Measurements from ENCODE around the gene TLE2.

TLE2 gene

GRCh38 chr19:3046698-3047495 is 17.8 kb upstream of the TLE2 start:
- no peak overlapping the region for H2BK12ac ChIP-seq (ENCODE audit: low read length in 2 of 2)
- peaks cover 0 to 4% of the 10 kb centered on the region in 2 experiments for H3K27me3 ChIP-seq (ENCODE audit: control insufficient read depth in 1 of 2, insufficient read depth in 1 of 2, low read length in 2 of 2)
- no peak overlapping the region for H2BK5ac ChIP-seq (ENCODE audit: low read depth, low read length, poor library complexity, severe bottlenecking)
- peak overlapping the region; percentile 78 for H2BK15ac ChIP-seq (ENCODE audit: low read depth, poor library complexity, severe bottlenecking)
- no peak overlapping the region for H2AK5ac ChIP-seq (ENCODE audit: low read length, severe bottlenecking)
- no peak overlapping the region for H3K9ac ChIP-seq (ENCODE audit: low read length)
- H3K4ac ChIP-seq (ENCODE audit: low read depth in 1 of 2, low read length in 2 of 2), result no peak overlapping the region
- no peak overlapping the region for H4K8ac ChIP-seq (ENCODE audit: low read length)
- H3K14ac ChIP-seq (ENCODE audit: low read length in 2 of 2), result no peak overlapping the region
- peak overlapping the region; percentile 26 to 70 for H3K4me3 ChIP-seq (ENCODE audit: insufficient read depth in 1 of 2, low read depth in 1 of 2, low read length in 2 of 2)
- no peaks in the 10 kb centered on the region for H3K36me3 ChIP-seq (ENCODE audit: control insufficient read depth in 1 of 2, insufficient read depth in 2 of 2, low read depth in 1 of 2, low read length in 2 of 2)
- no peak overlapping the region for H2AFZ ChIP-seq (ENCODE audit: low read depth, low read length)
- no peak overlapping the region for H3K27ac ChIP-seq (ENCODE audit: low read length, poor library complexity, severe bottlenecking)
- WGBS, result under 1% methylated on average over 29 of the region's 47 CpGs
- H3K4me1 ChIP-seq (ENCODE audit: control insufficient read depth, insufficient read depth, low read depth, low read length), result peaks cover 7% of the 10 kb centered on the region
- DNase-seq, result no peak
- peak overlapping the region; percentile 81 for H3K4me2 ChIP-seq (ENCODE audit: low read length, poor library complexity, severe bottlenecking)
- H4K91ac ChIP-seq (ENCODE audit: low read length), result no peak overlapping the region
- peak overlapping the region; percentile 93 for H2BK120ac ChIP-seq (ENCODE audit: low read depth, low read length)
- H3K79me1 ChIP-seq (replicated peaks; ENCODE audit: low read length, poor library complexity, severe bottlenecking), result no peaks in the 10 kb centered on the region
- H3K23ac ChIP-seq (ENCODE audit: low read length in 2 of 2), result no peak overlapping the region
- H3K18ac ChIP-seq (ENCODE audit: low read depth in 1 of 2, low read length in 2 of 2), result no peak overlapping the region
- no peaks in the 10 kb centered on the region for H3K9me3 ChIP-seq (ENCODE audit: control insufficient read depth, low read length)

DNA sequence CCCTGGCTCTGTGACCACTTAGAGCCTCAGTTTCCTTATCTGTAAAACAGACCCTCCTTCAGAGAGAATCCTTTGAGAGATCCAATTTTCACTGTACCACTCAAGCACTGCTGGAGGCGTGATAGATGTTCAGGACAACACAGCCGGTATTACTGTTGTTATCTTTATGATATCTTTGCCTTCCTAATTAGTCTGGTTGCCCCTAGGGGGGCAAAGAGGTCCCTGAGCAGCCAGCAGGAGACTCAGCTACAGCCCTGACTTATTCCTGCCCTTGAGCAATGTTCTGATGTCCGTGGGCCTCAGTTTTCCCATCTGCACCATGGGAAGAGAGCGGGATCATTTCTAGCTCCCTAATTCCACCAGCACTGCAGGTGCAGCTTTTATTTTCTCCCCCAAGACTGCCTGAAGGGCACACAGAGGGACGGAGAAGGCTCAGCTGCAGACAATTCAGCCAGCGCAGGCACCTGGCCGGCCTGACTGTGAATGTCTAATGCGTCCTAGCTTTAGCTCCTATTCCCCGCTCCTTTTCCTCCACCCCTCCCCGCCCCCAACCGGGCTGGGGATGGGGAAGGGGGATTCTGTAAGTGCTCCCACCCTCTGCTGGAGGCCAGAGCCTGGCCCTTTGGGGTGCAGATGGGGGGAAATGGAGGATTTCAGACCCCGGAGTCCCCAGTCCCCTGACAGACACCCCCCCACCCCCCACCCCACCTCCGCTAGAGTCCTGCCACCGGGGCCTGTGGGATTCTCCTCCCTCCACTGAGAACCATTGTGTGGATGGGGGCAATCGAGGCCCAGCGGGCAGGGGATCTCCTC is 17.0 kb upstream of the TLE2 start:
- Histone ChIP-seq H2AFZ (ENCODE audit: low read depth, low read length) (no peak overlapping the region), H3K27me3 (ENCODE audit: control insufficient read depth in 1 of 2, insufficient read depth in 1 of 2, low read length in 2 of 2) (peaks cover 2 to 5% of the 10 kb centered on the region in 2 experiments), H3K14ac (ENCODE audit: low read length in 2 of 2) (no peak overlapping the region), H3K4me3 (ENCODE audit: insufficient read depth in 1 of 2, low read depth in 1 of 2, low read length in 2 of 2) (no peak overlapping the region), H3K79me1 (replicated peaks; ENCODE audit: low read length, poor library complexity, severe bottlenecking) (no peaks in the 10 kb centered on the region), H3K36me3 (ENCODE audit: control insufficient read depth in 1 of 2, insufficient read depth in 2 of 2, low read depth in 1 of 2, low read length in 2 of 2) (no peaks in the 10 kb centered on the region), H3K23ac (ENCODE audit: low read length in 2 of 2) (no peak overlapping the region), H3K4ac (ENCODE audit: low read depth in 1 of 2, low read length in 2 of 2) (no peak overlapping the region), H2AK5ac (ENCODE audit: low read length, severe bottlenecking) (no peak overlapping the region), H3K4me1 (ENCODE audit: control insufficient read depth, insufficient read depth, low read depth, low read length) (peaks cover 12% of the 10 kb centered on the region), H4K91ac (ENCODE audit: low read length) (no peak overlapping the region), H3K18ac (ENCODE audit: low read depth in 1 of 2, low read length in 2 of 2) (no peak overlapping the region), H2BK120ac (ENCODE audit: low read depth, low read length) (no peak overlapping the region), H2BK12ac (ENCODE audit: low read length in 2 of 2) (no peak overlapping the region), H3K9ac (ENCODE audit: low read length) (no peak overlapping the region), H4K8ac (ENCODE audit: low read length) (no peak overlapping the region), H2BK5ac (ENCODE audit: low read depth, low read length, poor library complexity, severe bottlenecking) (no peak overlapping the region), H2BK15ac (ENCODE audit: low read depth, poor library complexity, severe bottlenecking) (no peak overlapping the region), H3K9me3 (ENCODE audit: control insufficient read depth, low read length) (no peaks in the 10 kb centered on the region), H3K27ac (ENCODE audit: low read length, poor library complexity, severe bottlenecking) (no peak overlapping the region), H3K4me2 (ENCODE audit: low read length, poor library complexity, severe bottlenecking) (no peak overlapping the region)
- no peak for DNase-seq
- WGBS, result 19% methylated on average over 7 of the region's 16 CpGs

- Histone ChIP-seq H2AK5ac (ENCODE audit: low read length, severe bottlenecking) (no peak overlapping the region), H3K9ac (ENCODE audit: low read length) (no peak overlapping the region), H2BK120ac (ENCODE audit: low read depth, low read length) (no peak overlapping the region), H3K4ac (ENCODE audit: low read depth in 1 of 2, low read length in 2 of 2) (no peak overlapping the region), H3K27me3 (ENCODE audit: control insufficient read depth in 1 of 2, insufficient read depth in 1 of 2, low read length in 2 of 2) (peaks cover 0 to 5% of the 10 kb centered on the region in 2 experiments), H3K4me2 (ENCODE audit: low read length, poor library complexity, severe bottlenecking) (no peak overlapping the region), H3K79me1 (replicated peaks; ENCODE audit: low read length, poor library complexity, severe bottlenecking) (no peaks in the 10 kb centered on the region), H3K9me3 (ENCODE audit: control insufficient read depth, low read length) (no peaks in the 10 kb centered on the region), H3K4me1 (ENCODE audit: control insufficient read depth, insufficient read depth, low read depth, low read length) (peaks cover 12% of the 10 kb centered on the region), H2BK12ac (ENCODE audit: low read length in 2 of 2) (peak overlapping the region in 1 of 2 experiments; percentile 84), H4K8ac (ENCODE audit: low read length) (no peak overlapping the region), H3K36me3 (ENCODE audit: control insufficient read depth in 1 of 2, insufficient read depth in 2 of 2, low read depth in 1 of 2, low read length in 2 of 2) (no peaks in the 10 kb centered on the region), H2AFZ (ENCODE audit: low read depth, low read length) (no peak overlapping the region), H3K23ac (ENCODE audit: low read length in 2 of 2) (no peak overlapping the region), H2BK15ac (ENCODE audit: low read depth, poor library complexity, severe bottlenecking) (no peak overlapping the region), H3K14ac (ENCODE audit: low read length in 2 of 2) (no peak overlapping the region), H3K27ac (ENCODE audit: low read length, poor library complexity, severe bottlenecking) (no peak overlapping the region), H4K91ac (ENCODE audit: low read length) (peak overlapping the region; percentile 62), H2BK5ac (ENCODE audit: low read depth, low read length, poor library complexity, severe bottlenecking) (no peak overlapping the region), H3K18ac (ENCODE audit: low read depth in 1 of 2, low read length in 2 of 2) (no peak overlapping the region), H3K4me3 (ENCODE audit: insufficient read depth in 1 of 2, low read depth in 1 of 2, low read length in 2 of 2) (no peak overlapping the region)
- DNase-seq, result no peak
- 89% methylated on average over 6 of the region's 6 CpGs for WGBS
Measured at GRCh38 chr19:3045191-3045590, 16.1 kb upstream of the TLE2 start.

DNA sequence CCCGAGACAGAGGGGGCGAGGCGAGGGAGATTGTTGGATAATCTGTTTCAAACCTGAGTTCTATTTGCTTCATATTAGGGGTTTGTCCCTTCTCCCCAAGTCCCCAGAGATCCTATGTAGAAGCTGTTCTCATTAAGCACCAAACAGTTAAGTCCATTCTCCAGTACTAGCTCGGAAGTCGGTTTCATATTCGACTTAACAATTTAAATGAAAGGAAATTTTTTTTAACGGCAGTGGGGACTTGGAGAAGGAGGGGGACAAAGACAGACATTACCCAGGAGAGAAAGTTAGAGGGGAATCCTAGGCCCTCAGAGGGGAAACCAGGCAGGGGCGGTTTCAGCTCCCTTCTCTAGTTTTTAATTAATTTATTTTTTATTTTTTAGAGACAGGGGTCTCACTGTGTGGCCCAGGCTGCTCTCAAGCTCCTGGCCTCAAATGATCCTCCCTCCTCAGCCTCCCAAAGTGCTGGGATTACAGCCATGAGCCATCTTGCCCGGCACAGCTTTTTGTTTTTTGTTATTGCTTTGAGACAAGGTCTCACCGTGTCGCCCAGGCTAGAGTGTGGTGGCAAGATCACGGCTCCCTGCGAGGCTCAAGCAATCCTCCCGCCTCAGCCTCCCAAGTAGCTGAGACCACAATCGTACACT is 13.7 kb upstream of the TLE2 start:
- H3K36me3 ChIP-seq (ENCODE audit: control insufficient read depth in 1 of 2, insufficient read depth in 2 of 2, low read depth in 1 of 2, low read length in 2 of 2), result no peaks in the 10 kb centered on the region
- H4K91ac ChIP-seq (ENCODE audit: low read length), result no peak overlapping the region
- no peaks in the 10 kb centered on the region for H3K9me3 ChIP-seq (ENCODE audit: control insufficient read depth, low read length)
- H3K18ac ChIP-seq (ENCODE audit: low read depth in 1 of 2, low read length in 2 of 2), result no peak overlapping the region
- H2BK5ac ChIP-seq (ENCODE audit: low read depth, low read length, poor library complexity, severe bottlenecking), result no peak overlapping the region
- no peak overlapping the region for H2BK15ac ChIP-seq (ENCODE audit: low read depth, poor library complexity, severe bottlenecking)
- 67% methylated on average over 14 of the region's 15 CpGs for WGBS
- no peak overlapping the region for H3K23ac ChIP-seq (ENCODE audit: low read length in 2 of 2)
- no peak overlapping the region for H3K27ac ChIP-seq (ENCODE audit: low read length, poor library complexity, severe bottlenecking)
- peaks cover 0 to 5% of the 10 kb centered on the region in 2 experiments for H3K27me3 ChIP-seq (ENCODE audit: control insufficient read depth in 1 of 2, insufficient read depth in 1 of 2, low read length in 2 of 2)
- no peak overlapping the region for H3K14ac ChIP-seq (ENCODE audit: low read length in 2 of 2)
- no peak overlapping the region for H2AK5ac ChIP-seq (ENCODE audit: low read length, severe bottlenecking)
- H2BK12ac ChIP-seq (ENCODE audit: low read length in 2 of 2), result no peak overlapping the region
- H3K4me2 ChIP-seq (ENCODE audit: low read length, poor library complexity, severe bottlenecking), result no peak overlapping the region
- no peak overlapping the region for H2AFZ ChIP-seq (ENCODE audit: low read depth, low read length)
- no peak overlapping the region for H3K4ac ChIP-seq (ENCODE audit: low read depth in 1 of 2, low read length in 2 of 2)
- H2BK120ac ChIP-seq (ENCODE audit: low read depth, low read length), result peak overlapping the region; percentile 64
- H3K4me1 ChIP-seq (ENCODE audit: control insufficient read depth, insufficient read depth, low read depth, low read length), result peaks cover 14% of the 10 kb centered on the region
- DNase-seq, result no peak
- no peak overlapping the region for H3K4me3 ChIP-seq (ENCODE audit: insufficient read depth in 1 of 2, low read depth in 1 of 2, low read length in 2 of 2)
- peak overlapping the region; percentile 48 for H3K9ac ChIP-seq (ENCODE audit: low read length)
- H4K8ac ChIP-seq (ENCODE audit: low read length), result peak overlapping the region; percentile 38
- no peaks in the 10 kb centered on the region for H3K79me1 ChIP-seq (replicated peaks; ENCODE audit: low read length, poor library complexity, severe bottlenecking)
